Neural cell (in vitro differentiated cells): ENCODE data around the gene GOT1. TPM values are rescaled to one million over a fixed set of nuclear protein-coding genes. Genes with fewer than 3 reads are reported as not detected.

Experiments
- H2AFZ ChIP-seq: fragments of 200-600, 300-800 bp; sonication (generic), shearing (Covaris generic); 2 replicates; pipeline ENCODE4 v1.6.0; 2014; ENCODE audit warnings: low read depth, mild to moderate bottlenecking, antibody characterized with exemption, low read length, moderate library complexity
- H3F3A ChIP-seq: fragments of 200-600 bp; shearing (Covaris generic); 2 replicates; pipeline ENCODE4 v1.6.1; 2016; ENCODE audit warnings: mild to moderate bottlenecking, moderate library complexity, mixed read lengths, antibody characterized with exemption, low read length; ENCODE audit not compliant: insufficient read depth, poor library complexity, severe bottlenecking
- H3K27ac ChIP-seq: fragments of 200-600, 300-800 bp; sonication (generic), shearing (Covaris generic); 2 replicates; pipeline ENCODE4 v1.5.1; 2014; ENCODE audit warnings: mild to moderate bottlenecking, low read length, moderate library complexity
- H3K27me3 ChIP-seq: fragments of 300-800, 200-600 bp; sonication (generic), shearing (Covaris generic); 2 replicates; pipeline ENCODE4 v1.6.0; 2014; ENCODE audit warnings: mild to moderate bottlenecking, low read depth, low read length, moderate library complexity; ENCODE audit not compliant: insufficient read depth
- H3K36me3 ChIP-seq: fragments of 300-800, 200-600 bp; sonication (generic), shearing (Covaris generic); 2 replicates; pipeline ENCODE4 v1.5.1; 2014; ENCODE audit warnings: mild to moderate bottlenecking, antibody characterized with exemption, low read length, moderate library complexity; ENCODE audit not compliant: insufficient read depth
- H3K4me2 ChIP-seq: fragments of 300-800, 200-600 bp; sonication (generic), shearing (Covaris generic); 2 replicates; pipeline ENCODE4 v1.6.0; 2014; ENCODE audit warnings: mild to moderate bottlenecking, low read length
- H3K4me3 ChIP-seq: fragments of 300-800, 200-600 bp; sonication (generic), shearing (Covaris generic); 2 replicates; pipeline ENCODE4 v1.5.1; 2014; ENCODE audit warnings: mild to moderate bottlenecking, low read length, moderate library complexity
- H3K79me2 ChIP-seq: fragments of 200-600 bp; shearing (Covaris generic); replicated peaks from 2 replicates; pipeline ENCODE4 v1.6.0; 2014; ENCODE audit warnings: mild to moderate bottlenecking, low read length, moderate library complexity; ENCODE audit not compliant: insufficient read depth
- H3K9ac ChIP-seq: fragments of 300-800, 200-600 bp; sonication (generic), shearing (Covaris generic); 2 replicates; pipeline ENCODE4 v1.6.1; 2016; ENCODE audit warnings: mild to moderate bottlenecking, low read length, mixed read lengths
- H3K9me2 ChIP-seq: fragments of 200-600 bp; shearing (Covaris generic); 2 replicates; pipeline ENCODE4 v1.6.1; 2016; ENCODE audit warnings: mild to moderate bottlenecking, low read length, mixed read lengths; ENCODE audit not compliant: insufficient read depth
- H3K9me3 ChIP-seq: fragments of 200-600, 300-800 bp; sonication (generic), shearing (Covaris generic); 2 replicates; pipeline ENCODE4 v1.6.1; 2016; ENCODE audit warnings: mild to moderate bottlenecking, mixed run types, low read length, moderate library complexity, mixed read lengths
- H4K20me1 ChIP-seq: fragments of 200-600 bp; shearing (Covaris generic); 2 replicates; pipeline ENCODE4 v1.6.1; 2016; ENCODE audit warnings: mild to moderate bottlenecking, mixed run types; ENCODE audit not compliant: insufficient read depth
- EP300 ChIP-seq: fragments of 450-650 bp; conservative IDR thresholded peaks from 2 replicates; pipeline ENCODE4 v1.6.1; 2014; ENCODE audit warnings: antibody characterized with exemption, mild to moderate bottlenecking, moderate library complexity; ENCODE audit not compliant: poor library complexity, severe bottlenecking
- EZH2 ChIP-seq: fragments of 200-600, 300-800 bp; shearing (Covaris generic), sonication (generic); IDR thresholded peaks from 2 replicates; pipeline ENCODE4 v1.6.1; 2014; ENCODE audit warnings: antibody characterized with exemption, low read length, borderline replicate concordance, mild to moderate bottlenecking; ENCODE audit not compliant: insufficient read depth, poor library complexity, severe bottlenecking
- MXI1 ChIP-seq: fragments of 450-650 bp; conservative IDR thresholded peaks from 2 replicates; pipeline ENCODE4 v1.6.1; 2014; ENCODE audit warnings: antibody characterized with exemption, mild to moderate bottlenecking; ENCODE audit not compliant: poor library complexity, severe bottlenecking
- POLR2AphosphoS5 ChIP-seq: IDR thresholded peaks from 2 replicates; pipeline ENCODE4 v1.6.1; 2012
- RAD21 ChIP-seq: fragments of 450-650 bp; conservative IDR thresholded peaks from 2 replicates; pipeline ENCODE4 v1.6.1; 2014; ENCODE audit warnings: antibody characterized with exemption, mild to moderate bottlenecking, moderate library complexity
- SMC3 ChIP-seq: fragments of 450-650 bp; conservative IDR thresholded peaks from 2 replicates; pipeline ENCODE4 v1.6.1; 2014; ENCODE audit warnings: antibody characterized with exemption, mild to moderate bottlenecking, moderate library complexity; ENCODE audit not compliant: poor library complexity
- TAF1 ChIP-seq: IDR thresholded peaks from 2 replicates; pipeline ENCODE4 v1.6.1; 2012; ENCODE audit warnings: low read depth
- polyA plus RNA-seq: library from polyadenylated mRNA; depleted of rRNA; stranded (reverse); fragments of >200 nt; gene quantifications from 2 replicates; pipeline ENCODE4 v1.2.3, GENCODE V29; 2014
- TF ChIP-seq, protein P1 (sequence below): fragments of 450-650 bp; IDR thresholded peaks from 2 replicates; pipeline ENCODE4 v1.5.1; 2014; ENCODE audit warnings: antibody characterized with exemption, mild to moderate bottlenecking, moderate library complexity; ENCODE audit not compliant: poor library complexity, severe bottlenecking
- TF ChIP-seq, protein P2 (sequence below): IDR thresholded peaks from 2 replicates; pipeline ENCODE4 v1.6.1; 2012; ENCODE audit warnings: borderline replicate concordance

The GOT1 gene
- polyA plus RNA-seq, 1 donor from 2014 or later, result 43.6 TPM

DNA sequence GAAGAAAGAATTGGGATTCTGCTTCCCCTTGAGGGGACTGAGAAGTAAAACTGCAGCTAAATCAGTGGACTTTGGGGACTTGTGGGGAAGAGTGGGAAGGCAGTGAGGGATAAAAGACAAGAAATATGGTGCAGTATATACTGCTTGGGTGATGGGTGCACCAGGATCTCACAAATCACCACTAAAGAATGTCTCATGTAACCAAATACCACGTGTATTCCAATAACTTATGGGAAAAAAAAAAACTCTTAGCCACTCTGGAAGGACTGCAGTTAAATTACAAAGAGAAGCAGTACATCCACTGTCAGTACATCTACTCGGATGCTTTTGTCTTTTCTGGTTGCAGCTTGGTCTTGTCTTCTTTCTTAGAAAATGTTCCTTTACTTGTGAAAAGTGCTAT, 27.4 kb upstream of the GOT1 start:
- H2AFZ ChIP-seq, result no peak overlapping the region
- no peak overlapping the region for H3K4me3 ChIP-seq
- H3F3A ChIP-seq, result no peaks in the 10 kb centered on the region
- no peak overlapping the region for H3K9ac ChIP-seq
- TF ChIP-seq, protein P1, sequence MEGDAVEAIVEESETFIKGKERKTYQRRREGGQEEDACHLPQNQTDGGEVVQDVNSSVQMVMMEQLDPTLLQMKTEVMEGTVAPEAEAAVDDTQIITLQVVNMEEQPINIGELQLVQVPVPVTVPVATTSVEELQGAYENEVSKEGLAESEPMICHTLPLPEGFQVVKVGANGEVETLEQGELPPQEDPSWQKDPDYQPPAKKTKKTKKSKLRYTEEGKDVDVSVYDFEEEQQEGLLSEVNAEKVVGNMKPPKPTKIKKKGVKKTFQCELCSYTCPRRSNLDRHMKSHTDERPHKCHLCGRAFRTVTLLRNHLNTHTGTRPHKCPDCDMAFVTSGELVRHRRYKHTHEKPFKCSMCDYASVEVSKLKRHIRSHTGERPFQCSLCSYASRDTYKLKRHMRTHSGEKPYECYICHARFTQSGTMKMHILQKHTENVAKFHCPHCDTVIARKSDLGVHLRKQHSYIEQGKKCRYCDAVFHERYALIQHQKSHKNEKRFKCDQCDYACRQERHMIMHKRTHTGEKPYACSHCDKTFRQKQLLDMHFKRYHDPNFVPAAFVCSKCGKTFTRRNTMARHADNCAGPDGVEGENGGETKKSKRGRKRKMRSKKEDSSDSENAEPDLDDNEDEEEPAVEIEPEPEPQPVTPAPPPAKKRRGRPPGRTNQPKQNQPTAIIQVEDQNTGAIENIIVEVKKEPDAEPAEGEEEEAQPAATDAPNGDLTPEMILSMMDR, result no peak
- H3K27me3 ChIP-seq, result no peaks in the 10 kb centered on the region
- H3K79me2 ChIP-seq, result no peaks in the 10 kb centered on the region
- H3K4me2 ChIP-seq, result no peak overlapping the region
- H3K9me3 ChIP-seq, result no peaks in the 10 kb centered on the region
- no peaks in the 10 kb centered on the region for H4K20me1 ChIP-seq
- no peaks in the 10 kb centered on the region for H3K36me3 ChIP-seq
- H3K9me2 ChIP-seq, result no peaks in the 10 kb centered on the region
- no peak overlapping the region for H3K27ac ChIP-seq

DNA sequence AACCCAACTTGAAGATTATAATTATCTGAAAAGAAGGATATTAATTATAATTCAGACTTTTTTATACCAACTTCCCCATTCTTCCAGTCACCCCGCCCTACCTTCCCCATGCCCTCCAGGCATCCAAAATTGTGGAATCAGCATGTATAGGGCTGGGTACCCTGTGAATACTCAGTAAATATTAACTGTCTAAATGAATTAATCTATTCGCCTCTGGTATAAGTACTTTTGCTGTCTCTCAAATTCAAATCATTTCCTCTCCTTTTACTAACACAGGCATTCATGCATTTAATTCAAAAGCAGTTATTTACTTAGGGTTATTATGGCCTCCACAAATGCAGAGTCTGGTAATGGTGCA, 26.5 kb upstream of the GOT1 start:
- no peak overlapping the region for H3K27ac ChIP-seq
- no peaks in the 10 kb centered on the region for H3K79me2 ChIP-seq
- no peaks in the 10 kb centered on the region for H3K36me3 ChIP-seq
- no peaks in the 10 kb centered on the region for H4K20me1 ChIP-seq
- no peak for TF ChIP-seq MXI1
- TF ChIP-seq, protein P1, result no peak
- TF ChIP-seq EP300, result no peak
- TF ChIP-seq TAF1, result no peak
- no peak for TF ChIP-seq RAD21
- TF ChIP-seq SMC3, result no peak
- no peak for TF ChIP-seq POLR2AphosphoS5
- TF ChIP-seq, protein P2, sequence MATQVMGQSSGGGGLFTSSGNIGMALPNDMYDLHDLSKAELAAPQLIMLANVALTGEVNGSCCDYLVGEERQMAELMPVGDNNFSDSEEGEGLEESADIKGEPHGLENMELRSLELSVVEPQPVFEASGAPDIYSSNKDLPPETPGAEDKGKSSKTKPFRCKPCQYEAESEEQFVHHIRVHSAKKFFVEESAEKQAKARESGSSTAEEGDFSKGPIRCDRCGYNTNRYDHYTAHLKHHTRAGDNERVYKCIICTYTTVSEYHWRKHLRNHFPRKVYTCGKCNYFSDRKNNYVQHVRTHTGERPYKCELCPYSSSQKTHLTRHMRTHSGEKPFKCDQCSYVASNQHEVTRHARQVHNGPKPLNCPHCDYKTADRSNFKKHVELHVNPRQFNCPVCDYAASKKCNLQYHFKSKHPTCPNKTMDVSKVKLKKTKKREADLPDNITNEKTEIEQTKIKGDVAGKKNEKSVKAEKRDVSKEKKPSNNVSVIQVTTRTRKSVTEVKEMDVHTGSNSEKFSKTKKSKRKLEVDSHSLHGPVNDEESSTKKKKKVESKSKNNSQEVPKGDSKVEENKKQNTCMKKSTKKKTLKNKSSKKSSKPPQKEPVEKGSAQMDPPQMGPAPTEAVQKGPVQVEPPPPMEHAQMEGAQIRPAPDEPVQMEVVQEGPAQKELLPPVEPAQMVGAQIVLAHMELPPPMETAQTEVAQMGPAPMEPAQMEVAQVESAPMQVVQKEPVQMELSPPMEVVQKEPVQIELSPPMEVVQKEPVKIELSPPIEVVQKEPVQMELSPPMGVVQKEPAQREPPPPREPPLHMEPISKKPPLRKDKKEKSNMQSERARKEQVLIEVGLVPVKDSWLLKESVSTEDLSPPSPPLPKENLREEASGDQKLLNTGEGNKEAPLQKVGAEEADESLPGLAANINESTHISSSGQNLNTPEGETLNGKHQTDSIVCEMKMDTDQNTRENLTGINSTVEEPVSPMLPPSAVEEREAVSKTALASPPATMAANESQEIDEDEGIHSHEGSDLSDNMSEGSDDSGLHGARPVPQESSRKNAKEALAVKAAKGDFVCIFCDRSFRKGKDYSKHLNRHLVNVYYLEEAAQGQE, result no peak
- TF ChIP-seq EZH2, result no peak
- H3K9me3 ChIP-seq, result no peaks in the 10 kb centered on the region
- no peak overlapping the region for H3K4me3 ChIP-seq
- no peaks in the 10 kb centered on the region for H3K27me3 ChIP-seq
- no peaks in the 10 kb centered on the region for H3K9me2 ChIP-seq
- no peak overlapping the region for H2AFZ ChIP-seq
- no peak overlapping the region for H3K4me2 ChIP-seq
- no peak overlapping the region for H3K9ac ChIP-seq
- no peaks in the 10 kb centered on the region for H3F3A ChIP-seq
